GM12872 (cell line): ENCODE data around the gene KIF25.

ENCODE experiments used
- CTCF ChIP-seq: IDR thresholded peaks from 3 replicates; pipeline ENCODE4 v1.5.1; 2011; ENCODE audit warnings: low read depth, mild to moderate bottlenecking, low read length, moderate library complexity; ENCODE audit not compliant: insufficient read depth

Gene KIF25

GRCh38 chr6:167954151-167954550, 43.3 kb upstream of the KIF25 start:
- no peak for TF ChIP-seq CTCF

GRCh38 chr6:167956491-167956890, 41.0 kb upstream of the KIF25 start:
- TF ChIP-seq CTCF: no peak

GRCh38 chr6:167956983-167957492, 40.4 kb upstream of the KIF25 start:
- TF ChIP-seq CTCF: no peak

GRCh38 chr6:167957626-167958025, 39.8 kb upstream of the KIF25 start:
- no peak for TF ChIP-seq CTCF

- TF ChIP-seq CTCF: no peak
These were observed 36.9 kb upstream of the KIF25 start for GRCh38 chr6:167960579-167960978.

GRCh38 chr6:167962711-167963110, 34.8 kb upstream of the KIF25 start:
- no peak for TF ChIP-seq CTCF

- no peak for TF ChIP-seq CTCF
These were observed 33.8 kb upstream of the KIF25 start for GRCh38 chr6:167963589-167964057.
